ENCODE data around the gene MPPE1. TPM values are rescaled to one million over a fixed set of nuclear protein-coding genes. Genes with fewer than 3 reads are reported as not detected.

MPPE1 gene
- polyA plus RNA-seq, 1 experiment: 31.0 TPM

GRCh38 chr18:11849841-11850634 is 58.1 kb downstream of the MPPE1 start:
- TF ChIP-seq, protein P1, sequence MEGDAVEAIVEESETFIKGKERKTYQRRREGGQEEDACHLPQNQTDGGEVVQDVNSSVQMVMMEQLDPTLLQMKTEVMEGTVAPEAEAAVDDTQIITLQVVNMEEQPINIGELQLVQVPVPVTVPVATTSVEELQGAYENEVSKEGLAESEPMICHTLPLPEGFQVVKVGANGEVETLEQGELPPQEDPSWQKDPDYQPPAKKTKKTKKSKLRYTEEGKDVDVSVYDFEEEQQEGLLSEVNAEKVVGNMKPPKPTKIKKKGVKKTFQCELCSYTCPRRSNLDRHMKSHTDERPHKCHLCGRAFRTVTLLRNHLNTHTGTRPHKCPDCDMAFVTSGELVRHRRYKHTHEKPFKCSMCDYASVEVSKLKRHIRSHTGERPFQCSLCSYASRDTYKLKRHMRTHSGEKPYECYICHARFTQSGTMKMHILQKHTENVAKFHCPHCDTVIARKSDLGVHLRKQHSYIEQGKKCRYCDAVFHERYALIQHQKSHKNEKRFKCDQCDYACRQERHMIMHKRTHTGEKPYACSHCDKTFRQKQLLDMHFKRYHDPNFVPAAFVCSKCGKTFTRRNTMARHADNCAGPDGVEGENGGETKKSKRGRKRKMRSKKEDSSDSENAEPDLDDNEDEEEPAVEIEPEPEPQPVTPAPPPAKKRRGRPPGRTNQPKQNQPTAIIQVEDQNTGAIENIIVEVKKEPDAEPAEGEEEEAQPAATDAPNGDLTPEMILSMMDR (IDR thresholded peaks at IDR 0.05; ENCODE audit: insufficient read depth, low read depth, low read length): no peak
- CTCF ChIA-PET: interaction anchor here (0.9 to 1.8 kb wide), 2 partner anchors 10 to 117 kb away, joined by 4 to 5 read pairs; no protein-coding TSS in a partner anchor
- POLR2A ChIA-PET: no interaction called here
- Histone ChIP-seq H3K27me3 (ENCODE audit: control insufficient read depth, insufficient read depth, low read length) (no peaks in the 10 kb centered on the region), H3K4me3 (ENCODE audit: low read depth, low read length) (peak overlapping the region; percentile 66), H3K36me3 (ENCODE audit: control insufficient read depth, insufficient read depth, low read length) (no peaks in the 10 kb centered on the region; the same call in 1 of the 2 replicates)
- peak; percentile 51 for DNase-seq (ENCODE audit: low read depth)

DNA sequence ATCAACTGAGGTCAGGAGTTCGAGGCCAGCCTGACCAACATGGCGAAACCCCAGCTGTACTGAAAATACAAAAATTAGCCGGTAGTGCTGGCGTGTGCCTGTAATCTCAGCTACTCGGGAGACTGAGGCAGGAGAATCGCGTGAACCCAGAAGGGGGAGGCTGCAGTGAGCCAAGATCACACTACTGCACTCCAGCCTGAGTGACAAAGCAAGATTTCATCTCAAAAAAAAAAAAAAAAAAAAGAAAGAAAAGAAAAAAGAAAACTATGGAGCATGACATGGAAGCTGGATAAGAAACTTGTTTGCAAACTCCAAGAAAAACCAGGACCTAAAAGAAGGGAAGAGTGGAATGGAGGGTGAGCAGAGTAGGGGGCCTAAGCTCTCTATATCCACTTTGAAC is 58.8 kb downstream of the MPPE1 start:
- Histone ChIP-seq H3K27me3 (ENCODE audit: control insufficient read depth, insufficient read depth, low read length) (no peaks in the 10 kb centered on the region), H3K36me3 (ENCODE audit: control insufficient read depth, insufficient read depth, low read length) (no peaks in the 10 kb centered on the region; the same call in 1 of the 2 replicates), H3K4me3 (ENCODE audit: low read depth, low read length) (no peak overlapping the region)
- POLR2A ChIA-PET: interaction anchor here (0.6 kb wide), 1 partner anchor 14 kb away, joined by 4 read pairs; no protein-coding TSS in a partner anchor
- TF ChIP-seq, protein P1 (IDR thresholded peaks at IDR 0.05; ENCODE audit: insufficient read depth, low read depth, low read length): no peak
- CTCF ChIA-PET: interaction anchor here (1.0 to 1.8 kb wide), 3 partner anchors 9 to 18 kb away, joined by 4 to 6 read pairs (median 5); no protein-coding TSS in a partner anchor
- no peak for DNase-seq (ENCODE audit: low read depth)

GRCh38 chr18:11847811-11848210 is 60.3 kb downstream of the MPPE1 start:
- TF ChIP-seq, protein P1 (IDR thresholded peaks at IDR 0.05; ENCODE audit: insufficient read depth, low read depth, low read length): no peak
- no peak overlapping the region for H3K4me3 ChIP-seq (ENCODE audit: low read depth, low read length)
- H3K27me3 ChIP-seq (ENCODE audit: control insufficient read depth, insufficient read depth, low read length): no peaks in the 10 kb centered on the region
- ChIA-PET POLR2A (no interaction called here), CTCF (interaction anchor here (0.7 to 1.7 kb wide), 3 partner anchors 13 to 115 kb away, joined by 3 to 4 read pairs (median 3); no protein-coding TSS in a partner anchor)
- no peak for DNase-seq (ENCODE audit: low read depth)
- no peaks in the 10 kb centered on the region for H3K36me3 ChIP-seq (ENCODE audit: control insufficient read depth, insufficient read depth, low read length)

- H3K27me3 ChIP-seq (ENCODE audit: control insufficient read depth, insufficient read depth, low read length): no peaks in the 10 kb centered on the region
- no peak for DNase-seq (ENCODE audit: low read depth)
- H3K4me3 ChIP-seq (ENCODE audit: low read depth, low read length): no peak overlapping the region
- POLR2A ChIA-PET: no interaction called here
- no peaks in the 10 kb centered on the region for H3K36me3 ChIP-seq (ENCODE audit: control insufficient read depth, insufficient read depth, low read length)
- CTCF ChIA-PET: no interaction called here
- TF ChIP-seq, protein P1 (IDR thresholded peaks at IDR 0.05; ENCODE audit: insufficient read depth, low read depth, low read length): no peak
Observed at GRCh38 chr18:11845654-11846053, 62.5 kb downstream of the MPPE1 start.

- ChIA-PET POLR2A (no interaction called here), CTCF (no interaction called here)
- Histone ChIP-seq H3K4me3 (ENCODE audit: low read depth, low read length) (no peak overlapping the region), H3K36me3 (ENCODE audit: control insufficient read depth, insufficient read depth, low read length) (no peaks in the 10 kb centered on the region), H3K27me3 (ENCODE audit: control insufficient read depth, insufficient read depth, low read length) (no peaks in the 10 kb centered on the region)
- TF ChIP-seq, protein P1 (IDR thresholded peaks at IDR 0.05; ENCODE audit: insufficient read depth, low read depth, low read length): no peak
- no peak for DNase-seq (ENCODE audit: low read depth)
Observed at GRCh38 chr18:11844436-11844835, 63.7 kb downstream of the MPPE1 start.
